ENCODE measurements around the gene CSNK1A1L. TPM values are rescaled to one million over a fixed set of nuclear protein-coding genes. Genes with fewer than 3 reads are reported as not detected.
A peak's percentile ranks its signal among the peaks of the same experiment; 100 is the strongest.

CSNK1A1L gene
- total RNA-seq, 4 donors from 2014 or later, result not detected

GRCh38 chr13:37070145-37070695 is 35.2 kb downstream of the CSNK1A1L start:
- in situ Hi-C loops (cut with MboI; ENCODE audit: low sequenced_read_pairs in 4 of 4), result loop anchor here in 1 of 4 donors (25.0 kb wide), 1 partner anchor 1267 kb away; the partner anchor contains the start of gene UFM1

DNA sequence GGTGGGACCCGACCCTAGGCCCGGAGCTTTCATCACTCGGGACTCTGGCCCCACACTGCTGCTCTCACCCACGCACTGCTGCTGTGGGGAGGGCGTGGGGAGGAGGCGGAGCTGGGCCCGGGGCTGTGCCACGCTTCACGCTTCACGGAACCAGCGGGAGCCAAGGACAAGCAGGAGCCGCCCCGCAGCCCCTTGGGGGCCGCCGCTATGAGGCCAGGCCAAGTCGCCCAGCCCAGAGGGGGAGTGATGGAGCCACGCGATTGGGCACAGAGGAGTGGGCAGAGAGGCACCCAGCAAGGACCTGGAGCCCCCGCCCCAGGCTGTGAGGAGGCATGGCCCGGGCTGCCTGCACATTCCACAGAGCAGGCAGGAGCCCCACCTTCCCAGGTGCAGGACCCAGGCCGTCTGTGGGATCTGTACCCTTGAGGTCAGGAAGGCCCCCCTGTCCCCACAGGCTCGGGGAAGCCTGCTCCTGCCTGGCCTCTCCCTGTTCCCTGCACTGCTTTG is 35.8 kb downstream of the CSNK1A1L start:
- DNase-seq, result no peak
- Histone ChIP-seq H3K36me3 (no peaks in the 10 kb centered on the region), H3K4me1 (no peaks in the 10 kb centered on the region), H3K27me3 (no peaks in the 10 kb centered on the region), H3K9me3 (no peaks in the 10 kb centered on the region), H3K4me3 (no peak overlapping the region), H3K27ac (no peak overlapping the region)
- intact Hi-C loops (cut with DNase I; ENCODE audit: low total_unique reads) (loop anchor here (10.0 kb wide), 1 partner anchor 535 kb away; no protein-coding TSS in a partner anchor), in situ Hi-C loops (cut with MboI; ENCODE audit: low sequenced_read_pairs in 4 of 4) (loop anchor here in 1 of 4 donors (25.0 kb wide), 1 partner anchor 1268 kb away; the partner anchor contains the start of gene UFM1)
- TF ChIP-seq, protein P1, sequence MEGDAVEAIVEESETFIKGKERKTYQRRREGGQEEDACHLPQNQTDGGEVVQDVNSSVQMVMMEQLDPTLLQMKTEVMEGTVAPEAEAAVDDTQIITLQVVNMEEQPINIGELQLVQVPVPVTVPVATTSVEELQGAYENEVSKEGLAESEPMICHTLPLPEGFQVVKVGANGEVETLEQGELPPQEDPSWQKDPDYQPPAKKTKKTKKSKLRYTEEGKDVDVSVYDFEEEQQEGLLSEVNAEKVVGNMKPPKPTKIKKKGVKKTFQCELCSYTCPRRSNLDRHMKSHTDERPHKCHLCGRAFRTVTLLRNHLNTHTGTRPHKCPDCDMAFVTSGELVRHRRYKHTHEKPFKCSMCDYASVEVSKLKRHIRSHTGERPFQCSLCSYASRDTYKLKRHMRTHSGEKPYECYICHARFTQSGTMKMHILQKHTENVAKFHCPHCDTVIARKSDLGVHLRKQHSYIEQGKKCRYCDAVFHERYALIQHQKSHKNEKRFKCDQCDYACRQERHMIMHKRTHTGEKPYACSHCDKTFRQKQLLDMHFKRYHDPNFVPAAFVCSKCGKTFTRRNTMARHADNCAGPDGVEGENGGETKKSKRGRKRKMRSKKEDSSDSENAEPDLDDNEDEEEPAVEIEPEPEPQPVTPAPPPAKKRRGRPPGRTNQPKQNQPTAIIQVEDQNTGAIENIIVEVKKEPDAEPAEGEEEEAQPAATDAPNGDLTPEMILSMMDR (IDR thresholded peaks at IDR 0.05 in 4 of 5, conservative IDR thresholded peaks at IDR 0.05 in 1 of 5), result no peak
- no peak for TF ChIP-seq POLR2A (IDR thresholded peaks at IDR 0.05)
- no peak for ATAC-seq

More at GRCh38 chr13:37070145-37070695, 35.2 kb downstream of the CSNK1A1L start:
- ATAC-seq (no peak), DNase-seq (no peak)
- intact Hi-C loops (cut with DNase I; ENCODE audit: low total_unique reads), result loop anchor here (10.0 kb wide), 1 partner anchor 535 kb away; no protein-coding TSS in a partner anchor
- Histone ChIP-seq H3K27me3 (no peaks in the 10 kb centered on the region), H3K27ac (no peak overlapping the region), H3K4me3 (no peak overlapping the region), H3K4me1 (no peaks in the 10 kb centered on the region), H3K9me3 (no peaks in the 10 kb centered on the region), H3K36me3 (no peaks in the 10 kb centered on the region)
- no peak for TF ChIP-seq POLR2A (IDR thresholded peaks at IDR 0.05)
- TF ChIP-seq, protein P1 (IDR thresholded peaks at IDR 0.05 in 4 of 5, conservative IDR thresholded peaks at IDR 0.05 in 1 of 5), result no peak

- no peaks in the 10 kb centered on the region for H3K4me1 ChIP-seq
- H3K36me3 ChIP-seq, result no peaks in the 10 kb centered on the region
- in situ Hi-C loops (cut with MboI; ENCODE audit: low sequenced_read_pairs in 4 of 4), result loop anchor here in 1 of 4 donors (25.0 kb wide), 1 partner anchor 1268 kb away; the partner anchor contains the start of gene UFM1
- no peak for DNase-seq
- ATAC-seq, result no peak
- intact Hi-C loops (cut with DNase I; ENCODE audit: low total_unique reads), result no loop called here
- TF ChIP-seq POLR2A (IDR thresholded peaks at IDR 0.05), result no peak
- TF ChIP-seq, protein P1 (IDR thresholded peaks at IDR 0.05 in 4 of 5, conservative IDR thresholded peaks at IDR 0.05 in 1 of 5), result peak in 1 of 5 experiments; percentile 9
- H3K27ac ChIP-seq, result no peak overlapping the region
- H3K9me3 ChIP-seq, result no peaks in the 10 kb centered on the region
- no peak overlapping the region for H3K4me3 ChIP-seq
- H3K27me3 ChIP-seq, result no peaks in the 10 kb centered on the region
Measured at GRCh38 chr13:37068962-37069361, 36.5 kb downstream of the CSNK1A1L start.

- in situ Hi-C loops (cut with MboI; ENCODE audit: low sequenced_read_pairs in 4 of 4), result loop anchor here in 1 of 4 donors (25.0 kb wide), 1 partner anchor 1269 kb away; the partner anchor contains the start of gene UFM1
- H3K27me3 ChIP-seq, result no peaks in the 10 kb centered on the region
- TF ChIP-seq POLR2A (IDR thresholded peaks at IDR 0.05), result no peak
- no peak for ATAC-seq
- no peaks in the 10 kb centered on the region for H3K36me3 ChIP-seq
- H3K4me3 ChIP-seq, result no peak overlapping the region
- intact Hi-C loops (cut with DNase I; ENCODE audit: low total_unique reads), result no loop called here
- no peak for DNase-seq
- H3K4me1 ChIP-seq, result no peaks in the 10 kb centered on the region
- H3K27ac ChIP-seq, result no peak overlapping the region
- H3K9me3 ChIP-seq, result no peaks in the 10 kb centered on the region
Measured at GRCh38 chr13:37067874-37068273, 37.6 kb downstream of the CSNK1A1L start.

DNA sequence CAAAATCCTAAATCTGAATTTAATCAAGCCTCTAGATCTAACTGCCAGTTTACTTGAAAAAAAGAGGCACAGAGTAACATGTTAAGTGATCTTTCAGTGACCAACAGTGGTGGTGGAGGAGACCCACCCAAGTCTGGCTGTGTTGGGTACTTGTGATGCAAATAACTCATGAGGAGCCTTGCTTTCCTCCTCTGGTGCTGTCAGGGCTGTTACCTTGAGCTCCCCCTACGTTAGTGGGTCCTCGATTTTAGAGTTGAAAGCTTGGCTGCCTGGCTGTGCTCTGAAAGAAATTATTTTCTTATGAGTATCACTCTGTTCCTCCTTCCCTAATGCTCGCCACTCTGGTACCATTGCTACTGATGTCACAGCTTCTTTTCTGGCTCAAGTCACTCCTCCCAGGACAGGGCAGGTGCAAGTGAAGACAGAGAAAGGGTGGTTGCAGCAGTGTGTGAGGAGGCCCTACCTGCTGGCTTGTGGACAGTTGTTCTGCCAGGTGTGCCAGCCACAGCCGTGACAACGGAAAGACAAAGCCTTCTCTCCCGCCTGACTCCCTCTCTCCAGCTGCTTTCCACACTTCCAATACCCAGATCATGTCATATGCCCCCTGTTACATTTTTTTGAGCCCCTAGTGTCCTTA is 39.5 kb downstream of the CSNK1A1L start:
- Histone ChIP-seq H3K4me3 (no peak overlapping the region), H3K4me1 (no peaks in the 10 kb centered on the region), H3K27me3 (no peaks in the 10 kb centered on the region), H3K9me3 (no peaks in the 10 kb centered on the region), H3K27ac (no peak overlapping the region), H3K36me3 (no peaks in the 10 kb centered on the region)
- in situ Hi-C loops (cut with MboI; ENCODE audit: low sequenced_read_pairs in 4 of 4), result loop anchor here in 1 of 4 donors (25.0 kb wide), 1 partner anchor 1271 kb away; the partner anchor contains the start of gene UFM1
- intact Hi-C loops (cut with DNase I; ENCODE audit: low total_unique reads), result no loop called here
- TF ChIP-seq POLR2A (IDR thresholded peaks at IDR 0.05), result no peak
- TF ChIP-seq, protein P1 (IDR thresholded peaks at IDR 0.05 in 4 of 5, conservative IDR thresholded peaks at IDR 0.05 in 1 of 5), result no peak
- ATAC-seq (no peak), DNase-seq (no peak)
